DLD1 (cell line): ENCODE data around the gene PDE11A.

Experiments
- in situ Hi-C: cut with HindIII; loops from 2 replicates; pipeline ENCODE4 v1.10.0; 2017; ENCODE audit warnings: low sequenced_read_pairs

The PDE11A gene

DNA sequence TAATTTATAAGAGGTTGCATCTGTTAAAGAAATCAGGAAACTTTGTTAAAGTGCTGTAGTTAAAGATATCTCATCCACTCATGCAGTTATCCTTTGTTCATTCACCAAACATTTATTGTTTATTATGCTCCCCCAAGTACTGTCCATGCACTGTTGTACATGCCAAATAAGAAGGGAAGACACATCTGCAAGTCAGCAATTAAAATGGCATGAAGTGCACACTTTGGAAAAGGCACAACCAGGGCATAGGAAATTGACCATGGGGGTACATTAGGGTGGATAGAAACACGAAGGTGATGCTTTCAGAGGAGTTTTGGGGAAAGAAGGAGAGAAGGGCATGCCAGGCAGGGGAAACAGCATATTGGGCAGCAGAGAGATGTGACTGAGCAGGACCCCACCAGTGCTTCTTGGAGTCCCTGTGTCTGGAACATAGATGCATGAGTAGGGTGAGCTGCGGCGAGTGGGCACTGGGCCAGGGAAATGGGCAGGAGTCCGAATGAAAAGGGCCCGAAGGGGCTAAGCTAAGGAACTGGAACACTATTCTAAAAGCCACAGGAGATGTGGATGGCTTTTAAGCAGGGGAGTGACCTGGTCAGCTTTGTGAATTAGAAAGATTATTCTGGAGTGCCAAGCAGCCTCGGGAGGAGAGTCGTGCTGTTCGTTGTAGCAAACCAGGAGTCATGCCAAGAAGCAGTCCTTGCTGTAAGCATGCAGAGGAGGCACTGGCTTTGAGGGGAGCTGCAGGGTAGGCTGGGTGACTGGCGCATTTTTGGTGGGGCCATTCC, 363.7 kb downstream of the PDE11A start:
- in situ Hi-C loops, result no loop called here

DNA sequence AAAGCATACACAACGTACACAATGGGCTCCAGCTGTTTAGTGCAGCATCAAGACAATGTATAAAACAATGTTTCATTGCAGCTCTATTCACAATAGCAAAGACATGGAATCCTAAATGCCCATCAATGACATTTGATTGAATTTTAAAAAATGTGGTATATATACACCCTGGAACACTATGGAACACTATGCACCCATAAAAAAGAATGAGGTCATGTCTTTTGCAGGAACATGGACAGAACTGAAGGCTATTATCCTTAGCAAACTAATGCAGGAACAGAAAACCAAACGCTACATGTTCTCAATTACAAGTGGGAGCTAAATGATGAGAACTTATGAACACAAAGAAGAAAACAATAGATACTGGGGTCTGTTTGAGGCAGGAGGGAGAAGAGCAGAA, 364.5 kb downstream of the PDE11A start:
- in situ Hi-C loops, result no loop called here

DNA sequence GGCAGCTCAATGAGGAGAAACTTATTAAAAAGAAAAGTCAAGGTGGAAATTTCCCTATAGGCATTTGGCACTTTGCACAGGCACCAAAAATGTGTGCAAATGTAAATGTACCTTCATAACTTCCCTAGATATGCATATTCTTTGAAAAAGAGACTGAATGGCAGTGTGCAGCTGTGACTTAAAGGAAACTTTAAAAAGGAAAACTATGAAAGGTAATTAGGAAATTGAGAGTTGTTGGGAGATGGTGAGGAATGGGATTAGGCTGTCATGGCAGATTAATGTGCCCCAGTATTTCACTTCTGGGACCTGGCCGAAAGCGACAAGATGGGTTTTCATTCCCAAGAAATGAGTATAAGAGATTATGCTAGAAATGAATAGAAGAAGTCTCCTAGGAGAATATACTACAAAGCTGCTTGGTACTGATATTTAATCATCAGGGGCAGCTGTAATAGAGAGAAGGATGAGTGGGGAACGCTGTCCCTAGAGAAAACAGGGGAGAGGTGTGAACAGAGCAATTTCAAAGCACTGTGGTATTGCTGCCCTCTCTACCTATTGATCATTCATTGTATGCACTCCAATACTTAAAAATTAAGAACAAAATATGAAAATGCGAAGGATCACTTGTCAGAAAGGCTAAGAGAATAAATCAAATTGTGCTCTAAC, 366.9 kb downstream of the PDE11A start:
- in situ Hi-C loops, result no loop called here

DNA sequence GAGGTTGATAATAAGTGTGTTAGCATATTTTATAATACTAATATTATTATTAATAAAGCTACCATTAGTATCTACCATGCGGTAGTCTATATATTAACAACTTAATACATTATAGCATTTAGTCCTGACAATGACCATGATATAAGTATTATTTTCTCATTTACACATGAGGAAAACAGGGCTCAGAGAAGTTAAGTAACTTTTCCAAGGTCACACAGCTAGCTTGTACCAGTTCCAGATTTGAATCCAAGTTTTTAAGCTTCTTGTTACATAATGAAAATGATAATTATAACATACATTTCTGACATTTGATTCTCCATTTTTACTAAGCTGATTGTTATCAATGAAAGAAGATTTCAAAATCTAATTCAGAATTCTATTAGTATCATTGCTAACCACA, 369.4 kb downstream of the PDE11A start:
- in situ Hi-C loops, result no loop called here

DNA sequence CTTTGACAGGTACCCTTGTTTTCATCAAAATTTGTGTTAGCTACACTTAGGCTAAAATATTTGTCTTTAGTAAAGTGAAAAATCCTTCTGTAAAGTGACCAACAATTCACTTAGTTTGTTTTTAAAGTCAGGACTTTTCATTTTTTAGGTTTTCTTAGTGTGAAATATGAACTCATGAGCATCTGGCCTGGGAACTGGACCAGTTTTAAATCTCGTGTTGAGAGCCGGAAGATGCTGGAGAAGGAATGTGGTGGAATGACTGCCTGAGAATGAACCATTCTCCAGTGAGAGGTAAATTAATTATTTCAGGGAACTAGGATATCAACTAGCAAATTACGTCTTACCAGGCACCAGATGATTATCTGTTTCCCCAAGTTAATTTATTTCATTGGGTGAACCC, 374.3 kb downstream of the PDE11A start:
- in situ Hi-C loops, result no loop called here

- in situ Hi-C loops, result no loop called here
These were observed 378.2 kb downstream of the PDE11A start for GRCh38 chr2:177694348-177694747.

DNA sequence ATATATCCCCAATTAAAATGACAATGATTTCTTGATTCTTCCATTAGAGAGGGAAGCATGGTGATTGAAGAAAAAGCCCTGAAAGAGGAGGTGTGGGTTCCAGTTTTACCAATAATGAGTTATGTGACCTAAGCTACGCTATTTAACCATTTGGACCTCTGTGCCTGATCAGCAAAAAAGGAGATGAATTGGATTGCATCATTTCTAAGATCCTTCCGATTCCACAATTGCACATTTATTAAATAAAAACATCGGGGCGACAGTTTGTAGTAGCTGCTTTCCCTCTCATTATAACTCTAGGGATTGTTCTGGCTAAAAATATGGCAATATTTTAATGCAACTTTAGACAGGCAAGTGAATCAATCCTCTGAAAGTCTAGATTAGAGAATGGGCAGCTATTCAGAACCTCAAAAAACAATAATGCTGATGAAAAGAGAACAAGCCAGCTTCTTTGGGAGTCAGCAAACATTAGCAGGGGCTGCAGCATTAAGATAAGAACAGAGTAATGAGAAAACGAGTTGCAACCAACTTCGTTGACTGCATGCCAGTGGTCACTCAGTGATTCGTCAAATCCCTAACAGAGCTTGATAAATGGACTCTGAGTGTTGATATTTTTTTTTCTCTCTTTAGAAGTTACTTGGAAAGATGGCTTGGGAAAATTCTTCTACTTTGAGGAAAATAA, 378.8 kb downstream of the PDE11A start:
- in situ Hi-C loops, result no loop called here

DNA sequence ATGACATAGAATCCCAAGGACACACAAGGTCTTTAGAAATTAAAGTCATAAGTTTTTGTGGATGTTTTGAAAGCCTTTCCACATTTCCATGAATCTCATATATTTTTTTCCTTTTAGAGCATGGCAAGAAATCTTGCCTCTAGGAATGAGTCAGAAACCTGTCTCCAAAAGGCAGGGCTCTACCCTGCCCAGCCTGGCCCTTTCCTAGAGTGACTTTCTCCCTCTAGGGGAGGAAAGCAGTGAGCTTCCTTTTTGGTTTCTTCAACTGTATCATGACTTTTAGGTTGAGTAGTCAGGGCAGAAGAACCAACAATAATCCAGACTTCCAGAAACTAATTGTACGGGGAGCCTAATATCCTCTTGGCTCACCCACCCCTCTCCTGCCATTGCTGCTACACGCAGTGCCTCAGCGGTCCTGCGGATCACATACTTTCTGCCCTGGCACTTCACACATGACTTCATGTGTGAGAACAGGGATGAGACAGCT, 379.8 kb downstream of the PDE11A start:
- in situ Hi-C loops, result no loop called here

- in situ Hi-C loops, result no loop called here
These were observed 380.4 kb downstream of the PDE11A start for GRCh38 chr2:177692042-177692782.

- in situ Hi-C loops, result no loop called here
These were observed 381.4 kb downstream of the PDE11A start for GRCh38 chr2:177691177-177691576.

- in situ Hi-C loops, result no loop called here
These were observed 383.0 kb downstream of the PDE11A start for GRCh38 chr2:177689623-177690022.

DNA sequence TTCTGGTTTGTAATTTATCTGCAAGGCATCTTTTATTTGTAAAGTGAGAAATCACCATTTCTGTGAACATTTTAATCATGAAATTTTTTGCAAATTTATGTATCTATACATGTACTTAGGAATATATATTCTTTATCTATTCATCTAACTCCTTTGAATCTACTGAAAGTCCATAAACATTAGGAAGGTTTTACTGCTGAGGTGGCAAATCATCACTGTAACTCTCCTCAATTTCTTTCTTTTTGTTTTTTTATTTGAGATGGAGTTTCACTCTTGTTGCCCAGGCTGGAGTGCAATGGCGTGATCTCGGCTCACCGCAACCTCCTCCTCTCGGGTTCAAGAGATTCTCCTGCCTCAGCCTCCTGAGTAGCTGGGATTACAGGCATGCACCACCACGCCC, 383.7 kb downstream of the PDE11A start:
- in situ Hi-C loops, result no loop called here

DNA sequence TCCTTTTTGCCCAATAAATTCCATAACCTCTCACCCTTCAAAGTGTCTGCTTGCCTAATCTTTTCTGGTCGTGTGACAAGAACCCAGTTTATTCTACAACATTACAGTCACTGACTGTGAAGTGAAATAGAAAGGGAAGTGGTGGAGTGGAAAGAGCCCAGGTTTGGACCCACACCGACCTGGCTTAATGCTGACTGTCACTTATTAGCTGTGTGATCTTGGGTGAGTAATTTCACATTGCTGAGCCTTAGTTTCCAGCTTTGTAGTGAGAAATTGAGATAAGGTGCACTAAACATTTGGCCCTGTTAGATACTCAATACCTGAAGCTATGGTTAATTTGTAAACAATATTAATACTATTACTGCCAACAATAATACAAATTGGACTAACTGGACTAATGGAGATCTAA, 388.9 kb downstream of the PDE11A start:
- in situ Hi-C loops, result no loop called here

GRCh38 chr2:177682836-177683660, 389.5 kb downstream of the PDE11A start:
- in situ Hi-C loops, result no loop called here

- in situ Hi-C loops, result no loop called here
These were observed 390.6 kb downstream of the PDE11A start for GRCh38 chr2:177682006-177682405.

DNA sequence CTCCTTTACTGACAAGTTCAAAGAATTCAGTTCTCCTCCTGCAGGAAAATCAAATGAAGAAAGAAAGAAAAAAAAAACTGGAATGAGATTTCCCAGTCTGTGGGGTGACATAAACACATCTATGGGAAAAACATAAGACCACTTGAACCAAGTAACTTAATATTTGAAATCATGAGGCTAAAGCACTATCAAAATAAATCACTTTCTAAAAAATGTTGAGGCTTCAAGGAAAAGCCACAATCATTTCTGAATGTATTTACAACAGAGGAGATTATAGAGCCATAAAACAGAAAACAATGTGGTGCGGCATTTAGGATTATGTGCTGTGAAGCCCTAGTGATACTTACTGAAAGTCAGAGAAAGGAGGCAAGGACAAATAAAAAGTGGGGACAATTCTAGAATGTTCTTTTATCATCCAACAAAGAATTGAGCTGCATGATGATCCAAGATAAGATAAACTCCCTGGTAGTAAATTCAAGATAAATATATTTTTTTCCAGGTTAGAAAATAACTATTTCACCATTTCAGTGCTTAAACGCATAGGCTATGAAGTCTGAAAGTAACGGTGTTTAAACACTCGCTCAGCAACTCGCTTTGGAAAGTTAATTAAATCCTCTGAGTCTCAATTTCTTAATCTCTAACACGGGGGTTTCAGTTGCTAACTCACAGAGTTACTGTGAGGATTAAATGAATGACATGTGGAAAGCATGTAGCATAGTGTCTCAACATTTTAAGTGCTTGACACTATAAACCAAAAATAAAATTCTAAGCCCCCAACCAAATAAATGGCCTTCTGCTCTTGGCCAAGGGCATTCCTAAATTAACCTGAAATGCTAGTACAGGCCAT, 391.5 kb downstream of the PDE11A start:
- in situ Hi-C loops, result no loop called here

DNA sequence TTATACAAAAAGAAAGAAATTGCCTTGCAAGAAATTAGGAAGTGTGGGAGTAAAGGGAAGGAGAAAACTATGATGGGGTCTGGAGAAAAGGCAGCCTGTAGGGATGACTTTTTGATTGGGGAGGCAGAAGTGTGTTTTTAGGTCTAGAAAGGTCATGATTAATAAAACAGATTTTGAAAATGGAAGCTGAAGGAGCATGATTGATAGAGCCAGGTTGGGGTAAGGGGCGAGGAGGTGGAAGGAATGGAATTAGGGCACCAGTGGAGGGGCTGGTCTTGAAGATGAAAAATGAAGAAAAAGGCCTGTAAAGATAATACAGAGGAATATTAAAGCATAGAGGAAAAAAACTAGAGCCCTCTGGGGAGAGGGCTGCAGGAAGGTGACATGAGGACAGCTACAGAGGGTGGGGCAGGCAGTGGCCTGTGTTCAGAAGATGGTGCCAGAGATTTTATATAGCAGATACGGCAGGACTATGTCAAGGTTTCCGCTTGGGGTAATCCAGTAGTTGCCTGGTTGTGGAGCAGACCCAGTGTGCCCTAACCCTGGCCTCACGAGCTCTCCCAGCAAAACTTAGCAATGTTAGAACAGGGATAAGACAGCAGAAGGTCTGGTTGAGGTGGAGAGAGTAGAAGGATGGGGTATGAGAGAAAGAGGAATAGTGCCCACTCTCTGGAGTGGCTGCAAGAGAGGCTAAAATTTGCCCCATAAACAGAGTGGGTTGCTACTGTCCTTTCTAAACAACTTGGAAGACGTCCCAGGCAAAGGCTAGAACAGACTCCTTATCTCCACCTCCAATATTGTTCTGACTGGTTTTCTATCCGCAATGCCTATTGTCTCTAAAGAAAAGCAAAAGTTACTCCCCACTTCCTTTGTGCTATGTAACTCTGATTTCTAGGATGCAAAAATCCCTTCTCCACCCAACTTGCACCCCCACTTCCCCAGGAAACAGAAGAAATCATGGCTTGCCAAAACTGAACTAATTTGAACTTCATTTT, 392.7 kb downstream of the PDE11A start:
- in situ Hi-C loops, result no loop called here

- in situ Hi-C loops, result no loop called here
These were observed 393.6 kb downstream of the PDE11A start for GRCh38 chr2:177678939-177679338.
